HG03457 (cell line): Measurements from ENCODE around the gene RFPL2.
"Not testable (repeated sequence)": the region's sequence is repeated elsewhere in the genome, so short reads cannot be mapped to it uniquely, and the experiment has no call there.

Experiments used
- ATAC-seq: cut with Tn5 transposase; IDR thresholded peaks from one replicate; pipeline ENCODE4 v1.9.1; 2021; ENCODE audit warnings: moderate number of reproducible peaks; ENCODE audit not compliant: unreplicated experiment

RFPL2 gene

GRCh38 chr22:32175115-32175514, 29.8 kb downstream of the RFPL2 start:
- no peak for ATAC-seq

GRCh38 chr22:32165681-32166080, 39.2 kb downstream of the RFPL2 start:
- ATAC-seq, result no peak

GRCh38 chr22:32164075-32164860, 40.6 kb downstream of the RFPL2 start:
- ATAC-seq, result no peak

GRCh38 chr22:32160411-32160810, 44.5 kb downstream of the RFPL2 start:
- ATAC-seq, result not testable (repeated sequence)

- ATAC-seq, result no peak
Measured at GRCh38 chr22:32158712-32159533, 46.0 kb downstream of the RFPL2 start, which contains the start of gene C22orf42. TSS of gene C22orf42 (minus strand) at chr22:32159303. CDS start at chr22:32159215, 88 bp downstream.

- ATAC-seq, result not testable (repeated sequence)
Measured at GRCh38 chr22:32157632-32158031, 47.2 kb downstream of the RFPL2 start.

GRCh38 chr22:32154727-32155126, 50.1 kb downstream of the RFPL2 start:
- not testable (repeated sequence) for ATAC-seq

GRCh38 chr22:32151641-32152040, 53.2 kb downstream of the RFPL2 start:
- not testable (repeated sequence) for ATAC-seq

- ATAC-seq, result not testable (repeated sequence)
Measured at GRCh38 chr22:32150647-32151046, 54.2 kb downstream of the RFPL2 start.

GRCh38 chr22:32148372-32148771, 56.5 kb downstream of the RFPL2 start:
- not testable (repeated sequence) for ATAC-seq

GRCh38 chr22:32147128-32147527, 57.7 kb downstream of the RFPL2 start:
- ATAC-seq, result not testable (repeated sequence)

GRCh38 chr22:32144496-32145274, 60.2 kb downstream of the RFPL2 start:
- no peak for ATAC-seq

GRCh38 chr22:32142600-32142999, 62.3 kb downstream of the RFPL2 start:
- no peak for ATAC-seq

- ATAC-seq, result not testable (repeated sequence)
Measured at GRCh38 chr22:32140688-32141087, 64.2 kb downstream of the RFPL2 start.
